ENCODE results near the gene EIF4E2.
"Not testable (repeated sequence)": the region's sequence is repeated elsewhere in the genome, so short reads cannot be mapped to it uniquely, and the experiment has no call there.

The EIF4E2 gene

DNA sequence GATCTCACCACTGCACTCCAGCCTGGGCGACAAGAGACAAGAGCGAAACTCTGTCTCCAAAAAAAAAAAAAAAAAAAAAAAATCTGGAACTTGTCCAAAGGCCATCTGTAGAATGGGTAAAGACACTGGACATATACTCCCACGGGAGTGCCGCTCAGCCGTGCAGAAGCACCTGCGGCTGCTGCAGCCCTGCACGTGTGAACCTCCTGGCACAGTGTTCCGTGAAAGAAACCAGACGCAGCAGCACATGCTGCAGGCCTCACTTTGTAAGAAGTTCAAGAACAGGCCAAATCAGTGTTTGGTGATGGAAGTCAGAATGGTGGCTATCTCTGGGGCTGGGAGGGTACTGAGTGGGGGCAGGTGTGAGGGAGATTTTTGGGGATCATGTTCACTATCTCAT is 18.1 kb upstream of the EIF4E2 start:
- DNase-seq (ENCODE audit: low read depth) = no peak
- H3K4me3 ChIP-seq (ENCODE audit: control insufficient read depth, low read depth, low read length) = no peak overlapping the region
- TF ChIP-seq, protein P1, sequence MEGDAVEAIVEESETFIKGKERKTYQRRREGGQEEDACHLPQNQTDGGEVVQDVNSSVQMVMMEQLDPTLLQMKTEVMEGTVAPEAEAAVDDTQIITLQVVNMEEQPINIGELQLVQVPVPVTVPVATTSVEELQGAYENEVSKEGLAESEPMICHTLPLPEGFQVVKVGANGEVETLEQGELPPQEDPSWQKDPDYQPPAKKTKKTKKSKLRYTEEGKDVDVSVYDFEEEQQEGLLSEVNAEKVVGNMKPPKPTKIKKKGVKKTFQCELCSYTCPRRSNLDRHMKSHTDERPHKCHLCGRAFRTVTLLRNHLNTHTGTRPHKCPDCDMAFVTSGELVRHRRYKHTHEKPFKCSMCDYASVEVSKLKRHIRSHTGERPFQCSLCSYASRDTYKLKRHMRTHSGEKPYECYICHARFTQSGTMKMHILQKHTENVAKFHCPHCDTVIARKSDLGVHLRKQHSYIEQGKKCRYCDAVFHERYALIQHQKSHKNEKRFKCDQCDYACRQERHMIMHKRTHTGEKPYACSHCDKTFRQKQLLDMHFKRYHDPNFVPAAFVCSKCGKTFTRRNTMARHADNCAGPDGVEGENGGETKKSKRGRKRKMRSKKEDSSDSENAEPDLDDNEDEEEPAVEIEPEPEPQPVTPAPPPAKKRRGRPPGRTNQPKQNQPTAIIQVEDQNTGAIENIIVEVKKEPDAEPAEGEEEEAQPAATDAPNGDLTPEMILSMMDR (conservative IDR thresholded peaks at IDR 0.05; ENCODE audit: control insufficient read depth, insufficient read depth, low read depth, low read length) = no peak

DNA sequence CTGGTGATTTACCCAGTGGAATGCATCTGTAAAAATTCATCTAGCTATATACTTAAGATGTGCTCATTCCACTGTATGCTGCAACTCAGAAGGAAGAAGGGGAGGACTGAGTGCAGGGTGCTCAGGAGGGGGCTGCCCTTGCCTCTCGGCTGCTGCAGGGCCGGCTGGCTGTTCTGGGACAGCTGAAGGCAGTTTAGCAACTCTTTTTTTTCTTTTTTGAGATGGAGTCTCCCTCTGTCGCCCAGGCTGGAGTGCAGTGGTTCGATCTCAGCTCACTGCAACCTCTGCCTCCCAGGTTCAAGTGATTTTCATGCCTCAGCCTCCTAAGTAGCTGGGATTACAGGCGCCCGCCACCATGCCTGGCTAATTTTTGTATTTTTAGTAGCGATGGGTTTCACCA is 17.7 kb upstream of the EIF4E2 start:
- H3K4me3 ChIP-seq (ENCODE audit: control insufficient read depth, low read depth, low read length); DNase-seq (ENCODE audit: low read depth): not testable (repeated sequence)

DNA sequence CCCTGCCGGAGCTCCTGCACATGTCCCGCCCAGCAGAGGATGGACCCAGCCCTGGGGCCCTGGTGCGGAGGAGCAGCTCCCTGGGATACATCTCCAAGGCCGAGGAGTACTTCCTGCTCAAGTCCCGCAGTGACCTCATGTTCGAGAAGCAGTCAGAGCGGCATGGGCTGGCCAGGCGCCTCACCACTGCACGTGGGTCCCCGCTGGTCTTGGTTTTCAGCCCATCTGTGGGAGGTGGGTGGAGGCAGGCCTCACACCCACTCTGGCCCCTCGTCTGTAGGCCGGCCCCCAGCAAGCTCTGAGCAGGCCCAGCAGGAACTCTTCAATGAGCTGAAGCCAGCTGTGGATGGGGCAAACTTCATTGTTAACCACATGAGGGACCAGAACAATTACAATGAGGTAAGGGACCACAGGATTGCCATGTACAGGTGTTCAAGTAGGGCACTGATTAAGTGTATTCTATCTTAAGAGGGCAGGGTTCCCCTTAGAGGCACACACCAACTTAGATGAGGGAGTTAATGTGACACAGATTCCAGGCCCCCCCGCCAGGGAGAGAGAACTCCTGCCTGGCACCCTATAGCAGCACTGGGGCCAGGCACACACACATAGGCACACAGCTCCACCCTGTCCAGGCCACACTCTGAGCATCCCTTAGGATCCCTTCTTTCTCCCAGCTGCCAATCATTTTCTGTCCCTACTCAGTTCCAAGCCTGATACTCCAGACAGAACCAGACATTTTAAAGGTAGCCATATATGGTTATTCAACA is 16.4 kb upstream of the EIF4E2 start:
- TF ChIP-seq, protein P1 (conservative IDR thresholded peaks at IDR 0.05; ENCODE audit: control insufficient read depth, insufficient read depth, low read depth, low read length) = no peak
- peak; percentile 37 for DNase-seq (ENCODE audit: low read depth)
- no peak overlapping the region for H3K4me3 ChIP-seq (ENCODE audit: control insufficient read depth, low read depth, low read length)

DNA sequence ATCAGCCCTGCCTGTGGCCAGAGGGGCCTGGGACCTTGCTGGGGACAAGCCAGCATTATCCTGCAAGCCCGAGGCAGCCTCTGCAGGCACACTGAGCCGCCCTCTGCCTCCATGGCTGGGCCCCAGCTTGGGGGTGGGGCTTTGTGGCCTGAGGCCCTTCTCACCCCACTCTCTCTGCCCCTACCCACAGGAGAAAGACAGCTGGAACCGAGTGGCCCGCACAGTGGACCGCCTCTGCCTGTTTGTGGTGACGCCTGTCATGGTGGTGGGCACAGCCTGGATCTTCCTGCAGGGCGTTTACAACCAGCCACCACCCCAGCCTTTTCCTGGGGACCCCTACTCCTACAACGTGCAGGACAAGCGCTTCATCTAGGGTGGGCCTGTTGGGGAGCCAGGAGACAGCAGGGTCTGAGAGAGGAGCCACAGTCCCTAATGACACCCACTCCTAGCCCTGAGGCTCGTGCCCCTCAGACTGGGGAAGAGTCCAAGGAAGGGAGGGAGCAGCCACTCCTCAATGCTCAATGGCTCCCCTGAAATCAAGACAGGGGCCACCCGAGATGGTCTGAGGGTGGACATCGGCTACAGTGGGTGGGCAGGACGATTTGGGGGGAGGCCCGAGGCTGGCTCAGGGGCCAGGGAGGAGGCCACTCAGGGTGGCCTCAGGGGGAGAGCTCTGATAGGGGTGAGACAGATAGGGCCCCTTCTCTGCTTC is 15.4 kb upstream of the EIF4E2 start:
- TF ChIP-seq, protein P1 (conservative IDR thresholded peaks at IDR 0.05; ENCODE audit: control insufficient read depth, insufficient read depth, low read depth, low read length) = no peak
- DNase-seq (ENCODE audit: low read depth) = no peak
- H3K4me3 ChIP-seq (ENCODE audit: control insufficient read depth, low read depth, low read length) = no peak overlapping the region

DNA sequence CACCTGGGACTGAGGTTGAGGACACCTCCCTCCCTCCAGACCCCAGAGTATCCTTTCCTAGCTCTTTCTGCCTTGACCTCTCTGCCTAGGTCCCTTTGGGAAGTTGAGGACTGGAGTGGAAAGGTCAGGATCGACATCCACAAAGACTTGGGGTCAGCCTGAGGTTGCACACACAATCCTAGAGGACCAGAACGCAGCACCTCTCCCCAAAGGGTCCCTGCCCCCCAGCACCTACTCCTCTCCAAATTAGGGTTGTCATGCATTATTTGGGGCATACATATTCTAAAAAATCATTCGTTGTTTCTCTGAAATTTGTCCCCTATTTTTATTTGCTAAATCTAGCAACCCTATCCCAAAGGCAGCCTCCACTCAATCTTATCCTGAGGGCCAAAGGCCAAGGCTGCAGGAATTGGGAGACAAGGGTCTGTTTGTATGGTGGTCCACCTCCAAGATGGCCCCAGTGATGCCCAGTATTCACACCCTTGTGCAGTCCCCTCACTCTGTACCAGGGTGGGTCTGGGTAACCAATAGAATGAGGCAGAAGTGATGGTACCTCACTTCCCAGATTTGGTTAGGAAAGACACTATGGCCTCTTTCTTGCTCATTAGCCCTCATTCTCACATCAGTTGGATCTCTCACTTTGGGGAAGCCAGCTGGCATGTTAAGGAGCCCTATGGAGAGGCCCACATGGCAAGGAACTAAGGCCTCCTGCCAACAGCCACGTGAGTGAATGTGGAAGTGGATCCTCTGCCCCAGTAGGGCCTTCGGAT is 14.5 kb upstream of the EIF4E2 start:
- TF ChIP-seq, protein P1 (conservative IDR thresholded peaks at IDR 0.05; ENCODE audit: control insufficient read depth, insufficient read depth, low read depth, low read length) = no peak
- H3K4me3 ChIP-seq (ENCODE audit: control insufficient read depth, low read depth, low read length) = no peak overlapping the region
- no peak for DNase-seq (ENCODE audit: low read depth)

DNA sequence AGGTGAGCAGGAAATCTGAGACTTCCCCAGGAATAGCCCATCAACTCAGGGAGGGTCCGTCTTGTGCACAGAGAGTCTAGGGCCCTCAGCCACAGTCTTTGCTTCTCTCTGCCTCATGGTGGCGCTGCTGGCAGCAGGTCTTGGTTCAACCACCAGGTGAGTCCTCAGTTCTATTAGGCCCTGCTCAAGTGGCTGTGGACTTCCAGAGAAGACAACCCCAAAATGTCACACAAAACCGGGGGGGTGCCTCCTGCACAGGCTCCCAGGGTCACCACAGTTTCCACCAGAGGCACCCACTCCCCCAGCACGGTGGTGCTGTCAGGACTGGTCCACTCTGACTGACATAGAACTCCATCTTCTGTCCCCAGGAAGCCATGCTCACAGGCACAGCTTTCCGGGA is 13.4 kb upstream of the EIF4E2 start:
- TF ChIP-seq, protein P1 (conservative IDR thresholded peaks at IDR 0.05; ENCODE audit: control insufficient read depth, insufficient read depth, low read depth, low read length) = peak; percentile 28
- no peak for DNase-seq (ENCODE audit: low read depth)
- H3K4me3 ChIP-seq (ENCODE audit: control insufficient read depth, low read depth, low read length) = no peak overlapping the region

DNA sequence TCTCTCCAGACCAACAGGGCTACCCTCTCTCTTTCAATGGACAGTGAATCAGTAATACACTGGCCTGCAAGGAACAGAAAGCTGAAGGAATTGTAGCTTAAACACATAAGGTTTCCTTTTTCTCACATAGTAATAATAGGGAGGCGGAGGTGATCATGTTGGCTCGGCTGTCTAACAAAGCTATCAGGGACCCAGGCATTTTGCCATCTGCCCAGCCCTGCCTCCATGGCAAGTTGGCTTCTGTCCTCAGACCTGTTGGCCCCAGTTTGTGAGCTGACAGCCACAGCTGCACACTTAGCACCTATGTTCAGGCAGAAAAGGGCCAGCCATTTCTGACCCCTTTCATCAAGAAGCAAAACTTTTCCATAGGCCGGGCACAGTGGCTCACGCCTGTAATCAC is 13.0 kb upstream of the EIF4E2 start:
- TF ChIP-seq, protein P1 (conservative IDR thresholded peaks at IDR 0.05; ENCODE audit: control insufficient read depth, insufficient read depth, low read depth, low read length) = no peak
- H3K4me3 ChIP-seq (ENCODE audit: control insufficient read depth, low read depth, low read length) = no peak overlapping the region
- no peak for DNase-seq (ENCODE audit: low read depth)
